ENCODE data around the gene MARS1.

Gene MARS1

GRCh38 chr12:57458665-57459054, 29.2 kb upstream of the MARS1 start:
- DNase-seq: no peak

GRCh38 chr12:57459055-57459749, 28.7 kb upstream of the MARS1 start:
- DNase-seq: peak; percentile 85

GRCh38 chr12:57459750-57460467, 28.0 kb upstream of the MARS1 start, which contains the start of gene GLI1:
GLI1 (plus strand) TSS chr12:57459785; CDS start chr12:57463692, 3,907 bp downstream.
- DNase-seq: no peak

GRCh38 chr12:57460468-57460784, 27.4 kb upstream of the MARS1 start:
- no peak for DNase-seq

- DNase-seq: no peak
Measured at GRCh38 chr12:57460841-57461275, 27.0 kb upstream of the MARS1 start.

- DNase-seq: peak; percentile 80
Measured at GRCh38 chr12:57461276-57461916, 26.5 kb upstream of the MARS1 start.

- no peak for DNase-seq
Measured at GRCh38 chr12:57461917-57462250, 26.0 kb upstream of the MARS1 start.

- peak; percentile 95 for DNase-seq
Measured at GRCh38 chr12:57462251-57462911, 25.5 kb upstream of the MARS1 start.

GRCh38 chr12:57462912-57463253, 25.0 kb upstream of the MARS1 start:
- DNase-seq: no peak

- no peak for DNase-seq
Measured at GRCh38 chr12:57464569-57464968, 23.3 kb upstream of the MARS1 start.

- DNase-seq: no peak
Measured at GRCh38 chr12:57465030-57465746, 22.7 kb upstream of the MARS1 start.

GRCh38 chr12:57465747-57466505, 21.9 kb upstream of the MARS1 start:
- DNase-seq: no peak

GRCh38 chr12:57467212-57467874, 20.5 kb upstream of the MARS1 start:
- DNase-seq: no peak

- DNase-seq: no peak
Measured at GRCh38 chr12:57467915-57468314, 20.0 kb upstream of the MARS1 start.

GRCh38 chr12:57469296-57470164, 18.3 kb upstream of the MARS1 start:
- no peak for DNase-seq

- DNase-seq: no peak
Measured at GRCh38 chr12:57470286-57470969, 17.4 kb upstream of the MARS1 start.

- no peak for DNase-seq
Measured at GRCh38 chr12:57470970-57471656, 16.8 kb upstream of the MARS1 start.

GRCh38 chr12:57471661-57472060, 16.2 kb upstream of the MARS1 start:
- DNase-seq: no peak

- no peak for DNase-seq
Measured at GRCh38 chr12:57472391-57472790, 15.5 kb upstream of the MARS1 start.
